Suprapubic skin (tissue), 2 donors: Measurements from ENCODE around the gene WDTC1.

Source experiments
- EP300 ChIP-seq: sonication (generic); formaldehyde crosslinking; IDR thresholded peaks from one replicate; pipeline ENCODE4 v1.6.1; 2017; ENCODE audit warnings: antibody characterized with exemption
- POLR2A ChIP-seq, 2 donors: fragments of 450-650 bp; IDR thresholded peaks; one replicate each; pipeline ENCODE4 v1.6.1; 2017; ENCODE audit warnings: antibody characterized with exemption in 2 of 2, mild to moderate bottlenecking in 2 of 2, moderate library complexity in 2 of 2

DNA sequence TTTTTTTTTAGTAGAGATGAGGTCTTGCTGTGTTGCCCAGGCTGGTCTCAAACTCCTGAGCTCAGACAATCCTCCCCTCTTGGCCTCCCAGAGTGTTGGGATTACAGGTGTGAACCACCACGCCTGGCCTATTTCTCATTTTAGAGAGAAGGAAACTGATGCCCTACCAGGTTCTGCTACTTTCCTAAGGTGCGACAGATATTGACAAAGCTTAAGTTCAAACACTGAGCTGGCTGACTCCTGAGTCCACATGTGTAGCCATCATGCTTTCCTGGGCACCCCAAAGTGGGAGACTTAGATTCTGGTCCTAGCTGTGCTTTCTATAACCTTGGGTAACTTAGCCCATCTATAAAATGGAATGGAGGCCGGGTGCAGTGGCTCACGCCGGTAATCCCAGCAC, 82.4 kb downstream of the WDTC1 start:
- TF ChIP-seq EP300 (no peak), POLR2A (IDR thresholded peaks at IDR 0.05) (no peak)
